ENCODE measurements around the gene GRK1.

The GRK1 gene

GRCh38 chr13:113731192-113732175 lies 64.5 kb downstream of the GRK1 start:
- no peak for DNase-seq

DNA sequence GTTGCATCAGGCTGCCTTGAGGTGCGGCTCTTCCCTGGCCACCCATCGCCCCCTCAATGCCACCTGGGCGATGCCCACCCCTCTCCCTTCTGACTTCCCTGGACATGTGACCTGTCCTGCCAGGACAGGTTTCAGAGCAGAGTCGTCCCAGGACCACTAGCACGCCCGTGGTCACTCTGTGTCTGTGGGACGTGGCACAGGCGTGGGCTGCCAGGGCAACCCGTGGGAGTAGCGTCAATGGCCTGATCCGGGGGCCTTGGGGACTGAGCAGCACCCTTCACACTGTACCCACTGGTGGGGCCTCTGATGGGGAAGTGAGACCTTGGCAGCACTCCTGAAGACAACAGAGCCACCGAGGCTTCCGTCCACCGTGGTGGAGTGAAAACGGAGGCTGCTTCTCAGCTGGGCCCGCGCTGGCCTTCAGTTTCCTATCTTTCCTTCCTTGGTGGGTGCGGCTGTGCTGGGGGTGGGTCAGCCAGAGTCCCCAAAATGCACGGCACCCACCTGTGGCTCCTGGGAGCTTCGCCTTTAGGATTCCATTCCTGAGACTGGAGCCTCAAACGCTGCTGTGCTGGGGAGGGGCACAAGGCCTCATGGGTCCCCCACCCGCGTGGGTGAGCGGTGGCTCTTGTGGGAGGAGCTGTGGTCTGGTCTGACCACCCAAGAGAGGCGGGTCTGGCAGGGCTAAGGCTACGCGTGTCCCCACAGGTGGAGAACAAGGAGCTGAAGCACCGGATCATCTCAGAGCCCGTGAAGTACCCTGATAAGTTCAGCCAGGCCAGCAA lies 65.3 kb downstream of the GRK1 start:
- no peak for DNase-seq

DNA sequence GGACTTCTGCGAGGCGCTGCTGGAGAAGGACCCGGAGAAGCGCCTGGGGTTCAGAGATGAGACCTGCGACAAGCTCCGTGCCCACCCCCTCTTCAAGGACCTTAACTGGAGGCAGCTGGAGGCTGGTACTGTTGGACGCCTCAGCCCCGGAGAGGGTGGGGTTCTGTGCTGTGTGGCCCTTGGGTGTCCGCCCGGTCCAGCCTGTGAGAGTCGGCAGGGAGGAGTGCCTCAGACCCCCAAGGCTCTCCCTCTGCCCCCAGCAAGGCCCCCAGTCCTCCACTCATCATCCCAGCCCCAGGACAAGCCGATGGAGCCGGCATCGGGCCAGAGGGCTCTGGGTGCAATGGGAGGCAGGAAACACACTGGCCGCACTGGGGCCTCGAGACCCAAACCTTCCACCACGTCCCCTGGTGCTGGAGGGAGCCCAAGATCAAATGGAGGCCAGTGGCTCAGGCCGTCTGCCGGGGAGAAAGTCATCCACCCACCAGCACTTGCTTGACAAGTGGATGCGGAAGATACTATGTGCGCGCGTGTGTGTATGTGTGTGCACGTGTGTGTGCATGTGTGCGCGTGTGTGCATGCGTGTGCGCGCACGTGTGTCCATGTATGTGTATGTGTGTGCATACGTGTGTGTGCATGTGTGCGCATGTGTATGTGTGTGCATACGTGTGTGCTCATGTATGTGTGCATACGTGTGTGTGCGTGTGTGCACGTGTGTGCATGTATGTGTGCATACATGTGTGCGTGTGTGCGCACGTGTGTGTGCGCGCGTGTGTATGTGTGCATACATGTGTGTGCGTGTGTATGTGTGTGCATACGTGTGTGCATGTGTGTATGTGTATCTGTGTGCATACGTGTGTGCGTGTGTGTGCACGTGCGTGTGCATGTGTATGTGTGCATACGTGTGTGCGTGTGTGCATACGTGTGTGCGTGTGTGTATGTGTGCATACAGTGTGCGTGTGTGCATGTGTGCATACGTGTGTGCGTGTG lies 66.2 kb downstream of the GRK1 start:
- DNase-seq: no peak

DNA sequence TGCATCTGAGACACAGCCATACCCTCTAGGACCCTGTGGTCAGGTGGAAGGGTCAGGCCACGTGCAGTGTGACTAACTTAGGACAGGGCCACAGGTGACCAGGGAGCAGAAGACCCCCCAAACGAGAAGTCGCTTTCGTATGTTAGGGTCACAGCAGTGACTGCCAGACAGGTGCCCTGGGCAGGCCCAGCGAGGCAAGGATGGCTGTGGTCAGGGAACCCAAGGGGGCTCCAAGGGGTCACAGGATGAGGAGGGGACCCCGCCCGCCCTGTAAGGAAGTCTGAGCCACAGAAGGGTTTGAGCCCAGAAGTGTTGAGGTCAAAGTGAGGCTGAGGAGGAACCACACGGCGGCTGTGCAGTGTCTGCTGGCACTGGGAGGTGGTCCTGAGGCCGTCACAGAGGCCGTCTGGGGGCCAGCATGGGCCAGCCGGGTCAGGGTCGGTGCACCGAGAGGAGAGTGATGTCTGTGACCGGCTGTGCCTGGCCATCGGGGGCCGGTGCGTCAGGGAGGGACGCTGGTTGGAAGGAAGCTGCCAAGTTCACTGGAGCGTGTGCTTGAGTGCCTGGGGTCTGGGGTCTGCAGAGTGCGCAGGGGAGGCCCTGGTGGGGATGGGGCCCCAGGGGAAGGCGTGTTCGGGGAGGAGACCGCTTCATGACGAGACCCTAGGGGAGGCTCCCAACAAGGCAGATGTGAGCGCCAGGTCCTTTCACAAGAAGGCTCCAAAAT lies 67.2 kb downstream of the GRK1 start:
- no peak for DNase-seq

DNA sequence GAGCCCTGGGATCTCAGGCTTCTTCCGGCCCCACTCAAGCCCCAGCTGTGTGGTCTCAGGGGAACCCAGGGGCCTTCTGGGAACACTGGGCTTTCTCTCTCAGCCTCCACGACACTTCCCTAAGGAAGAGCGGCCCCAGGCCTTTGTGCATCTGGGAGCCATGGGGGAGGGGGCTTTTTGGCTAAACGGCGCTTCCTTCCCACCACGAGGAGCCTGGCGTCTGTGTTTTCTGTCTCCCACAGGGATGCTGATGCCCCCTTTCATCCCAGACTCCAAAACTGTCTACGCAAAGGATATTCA lies 67.8 kb downstream of the GRK1 start:
- DNase-seq: no peak

- DNase-seq: no peak
These were observed 68.2 kb downstream of the GRK1 start for GRCh38 chr13:113735194-113735593.

GRCh38 chr13:113735750-113736149 lies 68.7 kb downstream of the GRK1 start:
- no peak for DNase-seq

DNA sequence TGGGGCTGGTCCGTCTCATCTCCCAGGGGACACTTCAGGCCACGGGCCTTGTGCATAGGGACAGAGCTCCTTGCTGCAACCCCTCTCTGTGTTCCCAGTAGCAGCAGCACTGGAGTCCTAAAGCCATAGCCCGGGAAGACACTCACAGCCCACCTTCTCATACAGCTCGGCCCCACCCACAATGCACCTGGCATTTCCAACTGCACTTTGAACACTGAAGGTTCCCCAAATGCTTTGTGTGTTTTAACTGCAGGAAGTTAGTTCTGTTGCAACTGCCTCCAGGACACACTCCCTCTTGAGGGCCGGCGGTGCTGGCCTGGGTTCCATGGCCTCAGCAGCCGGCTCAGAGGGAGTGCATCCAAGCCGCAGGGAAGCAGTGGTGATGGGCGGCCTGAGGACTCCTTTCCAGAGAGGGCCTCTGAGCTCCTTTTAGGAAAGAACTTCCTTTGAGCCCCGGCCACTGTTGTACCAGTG lies 69.3 kb downstream of the GRK1 start:
- DNase-seq: no peak

DNA sequence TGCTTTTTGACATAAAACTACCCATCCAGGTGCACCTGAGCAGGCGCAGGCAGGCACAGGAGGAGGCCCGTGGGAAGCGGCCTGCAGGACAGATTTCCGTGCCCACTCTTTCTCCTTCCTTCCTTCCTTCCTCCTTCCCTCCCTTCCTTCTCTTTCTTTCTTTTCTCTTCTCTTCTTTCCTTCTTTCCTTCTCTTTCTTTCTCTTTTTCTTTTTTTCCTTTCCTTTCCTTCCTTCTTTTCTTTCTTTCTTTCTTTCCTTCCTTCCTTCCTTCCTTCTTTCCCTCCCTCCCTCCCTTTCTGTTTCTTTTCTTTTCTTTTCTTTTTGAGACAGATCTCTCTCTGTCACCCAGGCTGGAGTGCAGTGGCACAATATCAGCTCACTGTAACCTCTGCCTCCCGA lies 70.8 kb downstream of the GRK1 start:
- no peak for DNase-seq

- DNase-seq: no peak
These were observed 72.7 kb downstream of the GRK1 start for GRCh38 chr13:113739527-113740285.

GRCh38 chr13:113740286-113740556 lies 73.2 kb downstream of the GRK1 start:
- DNase-seq: no peak

- DNase-seq: no peak
These were observed 73.6 kb downstream of the GRK1 start for GRCh38 chr13:113740661-113741060.

- DNase-seq: no peak
These were observed 74.2 kb downstream of the GRK1 start for GRCh38 chr13:113741191-113741668.

DNA sequence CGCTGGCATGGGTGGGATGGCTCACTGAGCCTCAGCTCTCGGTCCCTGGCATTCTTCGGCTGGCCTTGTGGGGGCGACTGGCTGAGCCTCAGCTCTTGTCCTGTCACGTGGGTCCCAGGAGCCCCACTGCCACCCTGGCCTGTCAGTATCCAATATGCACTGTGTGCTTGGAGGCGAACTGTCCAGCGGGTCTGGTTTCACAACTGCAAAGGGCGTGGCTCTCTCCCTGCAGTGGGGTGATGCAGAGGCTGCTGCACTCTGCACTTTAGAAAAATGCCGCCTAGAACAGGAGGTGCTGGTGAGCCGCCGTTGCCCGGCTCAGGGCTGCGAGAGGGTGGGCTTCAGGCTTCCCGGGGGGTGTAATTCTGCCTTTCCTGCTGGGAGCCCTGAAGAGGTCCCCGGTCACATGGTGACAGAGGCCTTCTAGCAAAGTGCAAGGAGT lies 75.0 kb downstream of the GRK1 start:
- DNase-seq: no peak

GRCh38 chr13:113742445-113743120 lies 75.6 kb downstream of the GRK1 start:
- no peak for DNase-seq

GRCh38 chr13:113743366-113744195 lies 76.6 kb downstream of the GRK1 start:
- DNase-seq: no peak

GRCh38 chr13:113744197-113745000 lies 77.4 kb downstream of the GRK1 start:
- no peak for DNase-seq

GRCh38 chr13:113745059-113745458 lies 78.0 kb downstream of the GRK1 start:
- no peak for DNase-seq
